GM19099 (cell line): Measurements from ENCODE around the gene C17orf114.

ENCODE experiments used
- POLR2A ChIP-seq: IDR thresholded peaks from 3 replicates; pipeline ENCODE4 v1.6.1; 2011; ENCODE audit warnings: low read depth; ENCODE audit not compliant: insufficient read length; ENCODE audit errors: extremely low read depth

The C17orf114 gene

DNA sequence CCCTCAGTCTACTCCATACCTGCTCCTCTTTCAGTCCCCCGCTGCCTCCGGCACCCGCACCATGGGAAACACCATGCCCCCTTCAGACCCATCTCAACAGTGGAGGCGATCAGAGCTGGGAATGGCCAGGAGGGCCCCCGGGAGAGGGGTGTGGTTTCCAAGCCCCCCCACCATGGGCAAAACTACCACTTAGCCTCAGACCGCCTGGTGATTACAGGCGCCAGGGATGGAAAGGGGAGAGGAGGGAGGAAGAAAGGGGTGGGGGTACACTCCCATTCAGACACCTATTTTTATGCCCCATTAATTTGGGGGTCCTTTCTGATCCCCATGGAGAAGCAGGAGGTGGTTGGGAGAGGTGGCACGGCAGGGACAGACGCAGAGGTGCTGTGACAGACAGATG is at the start of gene C17orf114:
C17orf114 (minus strand) TSS at position 101 of the 400 bp plus-strand sequence.
- no peak for TF ChIP-seq POLR2A

DNA sequence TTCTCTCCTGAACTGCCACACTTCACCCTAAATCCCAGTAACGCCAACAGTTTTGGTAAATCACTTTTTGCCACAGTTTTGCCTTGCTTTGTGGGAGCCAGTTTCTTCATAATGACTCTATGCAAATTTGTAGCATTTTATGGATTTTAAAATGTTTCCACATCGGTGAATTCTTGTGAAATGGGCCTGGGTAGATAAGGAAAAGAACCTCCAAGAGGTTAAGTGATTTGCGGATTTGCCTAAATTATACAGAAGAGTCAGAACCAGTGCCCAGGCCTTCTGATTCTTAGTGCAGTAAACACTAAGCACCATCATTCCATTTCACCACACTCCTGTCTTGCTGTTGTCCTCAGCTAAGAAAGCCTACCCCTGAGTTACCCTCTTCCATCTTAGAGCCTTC is 49.0 kb upstream of the C17orf114 start:
- no peak for TF ChIP-seq POLR2A

DNA sequence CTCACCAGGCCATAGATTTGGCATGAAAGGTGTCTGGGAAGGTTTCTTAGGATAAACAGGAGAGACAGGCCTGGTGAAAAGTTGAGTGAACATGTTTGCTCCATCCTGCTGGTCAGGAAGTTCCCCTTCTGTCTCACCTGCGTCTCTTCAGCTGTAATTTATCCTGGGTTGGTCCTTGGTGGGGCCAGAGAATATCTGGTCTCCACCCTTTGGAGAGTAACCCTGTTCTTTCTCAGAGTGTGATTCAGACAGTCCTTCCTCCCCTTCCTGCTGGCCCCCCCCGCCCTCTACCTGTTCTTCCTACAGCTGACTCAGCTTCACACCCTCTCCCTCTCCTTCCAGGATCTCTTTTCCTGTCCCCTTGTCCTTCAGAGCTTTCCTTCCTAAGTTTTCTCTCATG is 48.1 kb upstream of the C17orf114 start:
- TF ChIP-seq POLR2A, result no peak

DNA sequence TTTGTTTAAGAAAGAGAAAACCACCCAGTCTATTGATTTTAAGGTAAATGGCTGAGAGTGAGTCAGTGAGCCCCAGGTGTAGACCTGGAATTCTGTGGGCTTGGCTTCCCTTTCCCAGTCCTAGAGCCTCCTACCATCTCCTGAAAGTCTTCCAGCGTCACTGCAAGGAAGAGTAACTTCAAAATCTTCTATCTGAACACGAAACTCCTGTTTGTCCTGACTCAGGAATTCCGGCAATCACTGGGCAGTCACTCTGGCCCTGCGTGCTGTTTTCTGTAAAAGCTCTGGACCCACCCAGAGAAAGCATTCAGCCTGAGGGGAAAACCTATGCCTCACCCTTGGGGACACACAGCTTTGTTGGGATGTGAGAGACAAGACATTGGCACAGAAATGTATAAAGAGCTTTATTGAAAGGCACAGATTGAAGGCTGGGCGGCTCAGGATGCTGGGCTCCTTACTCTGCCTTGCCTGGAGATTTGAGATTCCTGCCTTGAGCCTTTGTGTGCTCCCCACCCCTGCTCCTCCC is 46.9 kb upstream of the C17orf114 start:
- no peak for TF ChIP-seq POLR2A

DNA sequence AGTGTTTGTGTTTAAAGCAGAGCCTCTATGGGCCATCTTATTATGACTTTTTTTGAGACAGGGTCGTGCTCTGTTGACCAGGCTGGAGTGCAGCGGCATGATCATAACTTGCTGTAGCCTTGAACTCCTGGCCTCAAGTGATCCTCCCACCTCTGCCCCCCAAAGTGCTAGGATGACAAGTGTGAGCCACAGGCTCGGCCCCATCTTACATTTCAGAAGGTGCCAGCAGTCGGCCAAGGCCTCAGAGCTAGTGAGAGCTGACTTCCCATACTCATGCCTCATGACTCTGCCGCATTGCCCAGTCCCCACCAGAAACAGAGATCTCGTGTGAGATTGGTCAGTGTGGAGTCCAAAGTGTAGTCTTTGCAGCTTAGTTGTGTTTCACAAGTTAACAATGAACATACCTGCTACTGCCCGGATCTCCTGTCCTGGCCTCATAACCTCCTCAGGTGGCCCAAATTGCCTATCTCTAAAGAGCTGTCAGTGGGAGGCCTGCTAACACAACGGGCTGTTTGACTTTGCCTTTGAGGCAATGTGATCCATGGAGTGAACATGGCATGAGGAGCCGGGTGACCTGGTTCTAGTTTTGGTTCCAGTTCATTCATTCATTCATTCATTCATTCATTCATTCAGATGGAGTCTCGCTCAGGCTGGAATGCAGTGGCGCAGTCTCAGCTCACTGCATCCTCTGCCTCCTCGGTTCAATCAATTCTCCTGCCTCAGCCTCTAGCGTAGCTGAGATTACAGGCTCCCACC is 44.7 kb upstream of the C17orf114 start:
- no peak for TF ChIP-seq POLR2A

DNA sequence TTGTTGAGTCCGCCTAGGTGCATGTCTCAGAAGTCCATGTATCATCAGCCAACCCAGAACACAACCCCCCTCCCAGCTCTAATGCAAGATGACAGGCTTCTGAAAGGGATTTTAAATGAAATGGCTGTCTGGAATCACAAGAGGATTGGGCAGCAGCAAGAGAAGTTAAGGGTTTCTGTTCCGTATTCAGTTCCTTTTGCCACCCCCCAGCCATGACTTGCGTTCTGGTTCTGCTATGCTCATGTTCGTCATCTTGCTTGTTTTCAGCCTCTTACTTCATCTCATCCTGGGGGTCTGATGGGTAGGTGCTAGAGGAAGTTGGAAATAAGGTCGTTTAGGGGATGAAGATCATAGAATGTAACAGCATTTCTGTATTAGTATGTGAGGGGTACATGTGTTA is 43.0 kb upstream of the C17orf114 start:
- TF ChIP-seq POLR2A, result no peak

DNA sequence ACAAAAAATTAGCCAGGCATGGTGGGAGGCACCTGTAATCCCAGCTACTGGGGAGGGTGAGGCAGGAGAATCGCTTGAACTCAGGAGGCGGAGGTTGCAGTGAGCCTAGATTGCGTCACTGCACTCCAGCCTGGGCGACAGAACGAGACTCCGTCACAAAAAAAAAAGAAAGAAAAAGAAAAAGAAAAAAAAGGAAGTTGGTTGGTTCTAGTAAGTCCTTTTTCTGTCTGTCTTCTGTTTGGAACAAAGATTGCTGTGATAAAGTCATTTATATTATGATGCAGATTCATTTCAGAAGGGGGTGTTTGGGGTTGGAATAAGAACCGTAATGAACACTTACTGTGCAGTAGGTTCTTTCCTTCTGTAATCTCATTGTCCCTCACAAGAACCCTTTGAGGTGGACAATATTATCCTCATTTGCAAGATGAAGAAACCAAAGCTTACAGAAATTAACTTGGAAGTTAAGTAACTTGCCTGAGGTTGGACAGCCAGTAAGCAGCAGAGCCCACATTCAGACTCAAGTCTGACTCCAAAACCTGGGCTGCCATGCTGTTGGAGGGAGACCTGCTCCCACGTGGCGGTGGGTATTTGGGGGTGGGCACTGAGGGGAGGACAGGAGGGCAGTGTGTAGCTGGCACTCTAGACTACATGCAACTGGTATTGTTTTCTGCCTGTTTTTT is 41.3 kb upstream of the C17orf114 start:
- TF ChIP-seq POLR2A, result no peak

DNA sequence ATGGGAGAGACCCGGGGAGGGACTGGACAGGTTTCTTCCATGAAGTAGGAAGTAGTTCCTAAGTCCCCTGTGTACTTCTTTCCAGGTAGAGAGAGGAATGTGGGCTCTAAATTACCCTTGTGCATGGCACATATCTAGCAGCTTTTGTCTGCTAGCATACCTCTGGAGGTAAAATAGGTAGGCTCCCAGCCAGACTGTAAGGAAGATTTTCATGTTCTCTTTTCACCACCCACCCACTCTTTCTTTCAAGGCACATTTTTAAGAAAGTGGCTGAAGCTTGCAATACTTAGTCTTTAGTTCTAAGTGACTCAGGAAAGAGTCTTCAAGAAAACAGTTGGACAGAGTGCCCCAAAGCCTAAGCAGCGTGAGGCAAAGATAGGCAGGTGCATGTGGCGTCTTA is 40.2 kb upstream of the C17orf114 start:
- TF ChIP-seq POLR2A, result no peak

DNA sequence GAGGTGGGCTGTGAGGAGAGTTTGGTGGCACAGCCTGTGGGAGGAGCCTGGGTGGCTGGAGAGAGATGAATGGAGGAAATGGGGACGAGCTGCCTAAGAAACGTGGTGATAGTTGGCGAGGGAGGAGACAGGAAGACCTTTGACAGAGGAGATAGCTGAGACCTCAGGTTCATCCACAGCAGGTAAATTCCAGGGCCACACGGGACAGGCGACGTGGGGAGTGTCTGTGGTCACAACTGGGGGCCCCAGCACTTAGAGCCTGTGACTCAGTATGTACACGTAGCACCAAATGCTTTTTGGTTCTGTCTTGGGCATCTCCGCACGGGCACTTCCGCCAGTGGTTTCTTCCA is 38.7 kb upstream of the C17orf114 start:
- TF ChIP-seq POLR2A, result no peak

DNA sequence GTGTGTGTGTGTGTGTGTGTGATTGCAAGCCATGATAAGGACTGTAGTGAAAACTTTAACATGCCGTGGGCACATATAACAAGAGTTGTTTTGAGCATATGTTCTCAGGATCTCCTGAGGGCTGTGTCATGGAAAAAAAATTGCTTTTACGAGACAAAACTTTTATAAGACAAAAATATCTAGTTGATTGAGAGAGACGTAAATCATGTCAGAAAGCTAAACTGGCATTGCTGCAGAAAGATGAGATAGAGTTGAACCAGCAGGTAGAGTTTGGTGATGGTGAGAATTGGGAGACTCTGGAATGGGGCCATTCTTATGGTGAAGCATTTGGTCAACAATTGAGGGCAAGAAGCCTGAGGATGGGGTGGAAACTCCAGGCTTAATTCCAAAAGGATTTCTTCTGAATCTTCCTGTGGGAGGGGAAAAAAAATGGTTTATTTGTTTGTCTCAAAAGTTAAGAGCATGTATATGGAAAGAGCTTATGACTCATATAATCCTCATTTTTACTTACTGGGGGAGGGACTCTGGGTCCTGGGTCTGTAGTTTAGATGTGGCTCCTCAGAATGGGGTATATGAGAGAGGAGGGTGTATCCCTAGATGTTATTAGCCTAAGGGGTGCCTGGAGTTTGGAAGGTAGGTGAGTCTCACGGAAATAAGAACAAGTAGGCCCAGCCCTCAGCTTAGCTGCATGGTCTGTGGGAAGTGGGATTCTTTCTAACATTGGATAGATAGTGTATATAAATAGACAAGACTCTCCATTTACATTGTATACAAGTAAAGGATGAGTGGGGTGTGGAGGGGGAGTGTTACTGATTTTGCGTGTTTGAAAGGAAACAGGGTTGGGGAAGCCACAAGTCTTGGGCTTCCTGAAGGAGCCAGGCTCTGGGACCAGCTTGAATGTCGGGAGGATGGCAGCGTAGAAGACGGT is 38.1 kb upstream of the C17orf114 start:
- no peak for TF ChIP-seq POLR2A

DNA sequence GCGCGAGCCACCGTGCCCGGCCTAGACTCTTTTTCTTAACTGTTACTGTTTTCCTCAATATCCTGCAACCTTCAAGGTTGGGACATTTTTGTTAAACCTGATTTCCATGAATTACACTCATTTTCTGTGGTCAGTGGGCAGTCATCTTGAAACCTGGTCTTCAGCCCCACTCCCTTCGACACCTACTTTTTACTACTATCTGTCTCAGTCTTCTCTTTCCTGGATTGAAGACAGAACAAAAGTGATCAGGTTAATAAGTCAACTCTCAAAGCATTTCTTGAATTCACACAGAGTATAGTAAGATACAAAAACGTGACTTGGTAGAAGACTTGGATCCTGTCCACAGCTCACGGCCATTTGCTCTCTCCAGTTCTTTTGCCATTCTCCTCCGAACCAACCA is 37.1 kb upstream of the C17orf114 start:
- no peak for TF ChIP-seq POLR2A

DNA sequence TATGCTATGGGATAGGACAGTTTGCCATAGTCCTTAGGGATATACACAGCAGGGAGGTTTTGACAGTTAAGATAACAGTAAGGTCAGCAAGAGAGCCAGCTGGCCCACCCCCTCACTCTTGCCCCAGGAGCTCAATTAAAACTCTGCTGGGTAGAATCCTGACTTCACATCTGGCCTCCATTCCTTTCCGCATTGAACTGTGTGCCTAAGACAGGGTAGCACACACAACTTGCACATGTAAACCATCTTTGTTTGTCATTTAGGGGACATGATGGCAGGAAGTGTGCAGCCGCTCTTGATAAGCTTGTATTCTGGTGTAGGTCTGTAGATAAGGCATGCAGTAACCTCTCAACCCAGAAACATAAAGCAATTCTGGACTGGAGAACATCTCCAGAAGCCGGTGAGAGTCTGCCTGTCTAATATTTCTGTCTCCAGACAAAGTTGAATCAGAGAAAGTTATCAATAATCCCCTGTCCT is 36.2 kb upstream of the C17orf114 start:
- TF ChIP-seq POLR2A, result no peak

DNA sequence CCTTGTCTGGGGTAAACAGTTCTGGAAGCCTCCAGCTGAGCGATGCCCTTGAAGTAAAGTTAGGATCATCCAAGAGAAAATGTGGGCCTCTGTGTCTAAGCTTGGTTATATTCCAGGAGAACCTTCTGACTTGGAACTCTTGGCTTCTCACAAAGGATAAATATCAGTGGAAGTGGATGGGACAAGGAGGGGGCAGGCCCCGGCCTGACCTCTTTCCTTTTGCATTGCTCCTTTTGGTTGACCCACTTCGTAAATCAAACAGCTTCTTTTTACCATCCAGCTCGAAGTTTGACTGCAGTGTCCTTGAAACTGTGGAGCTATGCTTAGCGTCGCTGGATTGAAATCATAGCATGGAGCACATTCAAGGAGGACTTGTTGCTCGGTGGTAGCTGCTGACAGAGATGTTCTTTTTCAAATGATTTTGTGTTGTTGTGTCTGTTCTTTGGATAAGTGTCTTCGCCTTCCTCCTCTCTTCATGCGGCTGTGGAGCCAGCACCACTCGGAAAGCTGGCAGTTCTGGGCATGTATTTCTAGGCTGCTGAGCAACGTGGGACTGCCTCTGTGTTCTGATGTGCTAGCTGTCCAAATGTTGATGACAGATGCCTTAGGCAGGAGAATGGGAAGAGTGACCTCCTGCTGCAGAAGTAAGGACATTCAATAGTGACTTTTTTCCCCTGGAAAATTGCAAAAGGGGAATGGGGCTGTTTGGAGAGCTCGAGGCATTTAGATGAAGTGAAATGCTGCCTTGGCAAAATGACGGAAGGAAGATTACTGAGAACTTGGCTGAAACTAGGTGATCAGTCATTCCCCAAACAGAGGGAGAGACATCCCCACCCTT is 35.6 kb upstream of the C17orf114 start:
- TF ChIP-seq POLR2A, result no peak

DNA sequence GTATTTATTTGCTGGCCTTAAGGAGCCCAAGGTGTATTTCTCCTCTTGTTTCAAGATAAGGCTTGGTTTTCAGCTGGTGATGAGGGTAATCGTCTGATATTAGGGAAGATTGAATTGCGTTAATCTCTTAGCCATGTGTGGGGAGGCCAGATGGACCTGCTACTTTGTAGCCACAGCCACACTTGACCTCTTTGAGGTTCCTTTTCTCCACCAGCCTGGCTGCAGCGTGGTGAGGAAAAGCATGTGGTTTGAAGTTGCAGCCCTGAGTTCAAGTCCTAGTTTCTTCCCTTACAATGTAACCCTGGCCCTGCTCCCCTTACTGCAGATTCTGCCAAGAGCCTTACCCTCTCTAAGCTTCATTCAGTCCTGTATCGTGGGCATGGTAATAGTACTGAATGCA is 34.1 kb upstream of the C17orf114 start:
- no peak for TF ChIP-seq POLR2A
